GM10847 (cell line): ENCODE measurements around the gene NACA.

ENCODE experiments used
- POLR2A ChIP-seq: IDR thresholded peaks from 2 replicates; pipeline ENCODE4 v1.6.1; 2011; ENCODE audit not compliant: insufficient read length; ENCODE audit errors: extremely low read depth

The NACA gene

DNA sequence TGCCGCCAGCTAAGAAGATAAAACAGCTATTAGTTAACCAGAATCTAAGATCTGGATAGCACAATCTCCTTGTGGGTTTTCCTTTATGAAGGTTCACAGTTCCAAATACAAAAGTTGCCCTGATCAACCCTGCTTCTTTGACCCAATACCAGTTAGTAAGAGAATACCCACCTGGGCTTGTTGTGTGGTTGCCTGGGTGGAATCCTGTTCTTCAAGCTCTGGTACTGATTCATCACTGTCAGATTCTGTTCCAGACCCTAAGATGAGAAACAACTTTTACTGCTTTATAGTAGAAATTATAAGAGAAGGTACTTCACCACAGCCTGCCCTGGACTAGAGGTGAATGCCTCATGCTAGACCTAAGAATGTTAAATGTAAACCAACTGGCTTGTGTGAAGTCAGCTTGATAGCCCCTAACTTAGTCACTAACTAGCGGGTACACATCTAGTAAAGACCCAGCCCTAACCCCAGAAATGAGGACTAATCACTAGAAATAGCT, 10.6 kb downstream of the NACA start:
- TF ChIP-seq POLR2A = no peak

DNA sequence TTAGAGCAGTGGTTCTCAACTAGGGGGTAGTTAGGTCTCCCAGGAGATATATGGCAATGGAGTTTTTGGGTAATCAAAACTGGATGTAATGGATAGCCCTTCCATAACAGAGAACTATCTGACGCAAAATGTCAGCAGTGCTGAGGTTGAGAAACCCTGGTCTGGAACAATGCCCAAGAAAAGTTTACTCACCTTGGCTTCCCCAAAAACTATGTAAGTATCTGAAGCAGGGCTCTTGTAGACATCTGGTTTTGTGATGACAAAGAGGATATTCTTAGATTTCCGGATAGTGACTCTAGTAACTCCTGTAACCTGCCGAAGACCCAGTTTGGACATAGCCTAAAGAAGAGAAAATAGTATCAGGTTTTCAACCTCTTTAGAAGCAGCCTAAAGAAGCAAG, 11.8 kb downstream of the NACA start:
- TF ChIP-seq POLR2A = no peak

DNA sequence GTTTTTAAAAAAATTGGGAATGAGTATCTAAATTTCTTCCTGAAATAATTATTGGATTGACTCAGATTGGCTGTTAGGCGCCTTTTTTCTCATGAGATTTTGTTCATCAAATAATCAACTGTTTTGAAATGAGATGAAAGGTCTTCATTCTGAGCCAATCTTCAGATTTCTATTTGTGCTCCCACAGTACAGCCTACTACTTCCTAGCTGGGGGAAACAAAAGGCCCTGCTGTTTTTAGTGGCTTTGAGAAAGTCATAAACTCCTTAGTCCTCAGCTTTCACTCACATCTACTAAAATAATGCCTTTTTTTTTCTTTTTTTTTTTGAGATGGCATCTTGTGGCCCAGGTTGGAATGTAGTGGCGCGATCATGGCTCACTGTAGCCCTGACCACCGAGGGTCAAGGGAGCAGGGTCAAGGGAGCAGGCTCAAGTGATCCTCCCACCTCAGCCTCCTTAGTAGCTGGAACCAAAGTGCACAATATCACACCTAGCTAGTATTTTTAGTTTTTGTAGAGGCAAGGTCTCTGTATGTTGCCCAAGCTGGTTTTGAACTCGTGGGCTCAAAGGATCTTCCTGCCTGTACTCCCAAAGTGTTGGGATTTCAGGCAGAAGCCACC, 15.2 kb downstream of the NACA start:
- TF ChIP-seq POLR2A = no peak

DNA sequence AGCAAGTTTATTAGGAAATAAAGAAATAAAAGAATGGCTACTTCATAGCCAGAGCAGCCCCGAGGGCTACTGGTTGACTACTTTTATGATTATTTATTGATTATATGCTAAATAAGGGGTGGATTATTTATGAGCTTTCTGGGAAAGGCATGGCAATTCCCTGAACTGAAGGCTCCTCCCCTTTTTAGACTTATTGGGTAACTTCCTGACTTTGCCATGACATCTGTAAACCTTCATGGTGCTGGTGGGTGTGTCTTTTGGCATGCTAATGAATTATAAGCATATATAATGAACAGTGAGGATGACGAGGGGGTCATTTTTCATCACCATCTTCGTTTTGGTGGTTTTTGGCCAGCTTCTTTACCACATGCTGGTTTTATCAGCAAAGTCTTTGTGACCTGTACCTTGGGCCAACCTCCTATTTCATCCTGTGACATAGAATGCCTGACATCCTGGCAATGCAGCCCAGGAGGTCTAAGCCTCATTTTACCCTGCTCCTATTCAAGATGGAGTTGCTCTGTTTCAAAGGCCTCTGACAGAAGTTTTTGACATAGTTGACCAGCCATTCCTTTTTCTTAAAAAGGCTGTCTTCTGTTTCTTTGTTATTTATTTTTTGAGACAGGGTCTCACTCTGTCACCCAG, 26.0 kb downstream of the NACA start:
- no peak for TF ChIP-seq POLR2A

DNA sequence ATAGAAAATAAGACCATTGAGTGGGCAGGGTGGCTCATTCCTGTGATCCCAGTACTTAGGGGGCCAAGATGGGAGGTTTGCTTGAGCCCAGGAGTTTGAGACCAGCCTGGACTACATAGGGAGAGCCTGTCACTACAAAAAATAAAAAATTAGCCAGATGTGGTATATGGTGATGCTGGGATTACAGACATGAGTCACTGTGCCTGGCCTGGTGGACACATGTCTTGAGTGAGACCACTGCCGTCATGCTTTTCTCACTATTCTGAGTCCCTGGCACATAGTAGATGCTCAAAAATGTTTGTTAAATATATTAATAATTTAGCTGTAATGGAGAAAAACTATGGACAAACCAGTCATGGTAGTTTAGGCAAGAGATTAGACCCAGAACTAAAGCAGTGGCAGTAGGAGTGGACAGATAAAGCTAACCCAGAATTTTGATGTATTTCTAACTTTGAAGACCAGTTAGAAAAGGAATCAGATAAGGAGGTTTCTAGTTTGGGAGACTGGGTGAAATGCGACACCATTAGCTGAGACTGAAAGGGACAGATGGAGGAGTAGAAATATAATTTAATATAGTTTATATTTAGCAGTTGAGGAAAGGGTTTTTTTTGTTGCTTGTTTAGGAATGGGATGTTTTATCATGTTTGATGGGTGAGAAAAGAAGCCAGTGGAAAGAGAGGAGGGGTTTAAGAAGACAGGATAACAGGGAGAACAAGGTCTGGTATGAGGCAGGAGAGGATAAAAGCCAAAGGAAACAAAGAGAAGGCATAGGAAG, 29.6 kb downstream of the NACA start:
- TF ChIP-seq POLR2A = no peak

DNA sequence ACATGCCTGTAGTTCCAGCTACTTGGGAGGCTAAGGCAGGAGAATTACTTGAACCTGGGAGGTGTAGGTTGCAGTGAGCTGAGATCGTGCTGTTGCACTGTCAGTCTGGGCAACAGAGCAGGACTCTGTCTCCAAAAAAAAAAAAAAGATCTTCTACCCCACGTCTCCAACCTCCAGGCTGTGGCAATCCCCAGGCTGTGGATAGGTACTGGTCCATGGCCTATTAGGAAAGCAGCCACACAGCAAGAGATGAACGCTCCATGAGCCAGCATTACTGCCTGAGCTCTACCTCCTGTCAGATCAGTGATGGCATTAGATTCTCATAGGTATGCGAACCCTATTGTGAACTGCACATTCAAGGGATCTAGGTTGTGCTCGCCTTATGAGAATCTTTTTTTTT, 30.9 kb downstream of the NACA start:
- TF ChIP-seq POLR2A = no peak

DNA sequence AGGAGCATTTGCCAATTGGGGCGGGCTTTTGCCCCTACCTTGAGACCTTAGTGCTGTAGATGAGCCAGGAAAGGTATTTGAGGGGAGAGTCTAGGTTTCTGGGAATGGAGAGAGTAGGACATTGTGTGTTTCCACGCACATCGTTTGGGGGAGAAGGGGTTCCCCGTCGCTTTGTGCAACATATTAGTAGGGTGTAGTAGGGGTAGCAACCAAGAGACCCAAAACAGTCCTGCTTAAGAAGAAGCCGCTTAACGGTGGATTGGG, 36.3 kb downstream of the NACA start:
- no peak for TF ChIP-seq POLR2A

DNA sequence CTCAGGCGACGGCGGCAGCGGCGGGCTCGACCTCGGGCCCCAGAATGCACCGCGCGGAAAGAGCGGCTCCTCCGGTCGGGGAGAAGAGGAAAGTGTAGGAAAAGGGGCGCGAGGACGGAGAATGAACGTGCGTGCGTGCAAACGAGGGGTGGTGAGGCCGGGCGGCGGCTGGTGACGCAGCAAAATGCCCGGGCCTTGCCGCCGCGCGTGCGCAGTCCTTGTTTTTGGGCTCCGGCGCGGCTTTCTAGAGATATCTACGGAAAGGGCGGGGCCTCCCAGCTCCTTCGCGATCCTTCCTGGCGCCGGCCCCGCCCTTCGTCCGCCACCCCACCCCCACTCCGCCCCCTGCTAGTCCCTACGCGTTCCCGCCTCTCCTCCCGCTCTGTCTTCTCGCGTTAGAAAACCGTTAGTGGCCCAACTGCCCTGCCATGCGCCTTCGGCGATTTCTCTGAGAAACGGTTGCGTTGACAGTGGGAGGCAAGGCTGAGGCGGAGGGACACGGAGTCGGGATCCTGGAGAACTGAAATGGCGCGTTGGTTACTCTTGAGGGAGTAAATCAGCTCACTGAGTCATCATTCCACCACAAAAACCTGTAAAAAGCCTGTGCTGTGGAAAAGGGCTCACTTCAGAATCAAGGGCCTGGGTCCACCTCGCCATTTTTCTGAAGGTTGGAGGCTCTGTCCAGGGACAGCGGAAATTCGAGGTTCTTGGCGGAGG, 36.8 kb downstream of the NACA start, which contains the start of gene PTGES3:
Gene PTGES3 (minus strand): TSS at position 156 of the 717 bp plus-strand sequence. CDS start 285 bp downstream, outside the sequence.
- peak; percentile 93 for TF ChIP-seq POLR2A

DNA sequence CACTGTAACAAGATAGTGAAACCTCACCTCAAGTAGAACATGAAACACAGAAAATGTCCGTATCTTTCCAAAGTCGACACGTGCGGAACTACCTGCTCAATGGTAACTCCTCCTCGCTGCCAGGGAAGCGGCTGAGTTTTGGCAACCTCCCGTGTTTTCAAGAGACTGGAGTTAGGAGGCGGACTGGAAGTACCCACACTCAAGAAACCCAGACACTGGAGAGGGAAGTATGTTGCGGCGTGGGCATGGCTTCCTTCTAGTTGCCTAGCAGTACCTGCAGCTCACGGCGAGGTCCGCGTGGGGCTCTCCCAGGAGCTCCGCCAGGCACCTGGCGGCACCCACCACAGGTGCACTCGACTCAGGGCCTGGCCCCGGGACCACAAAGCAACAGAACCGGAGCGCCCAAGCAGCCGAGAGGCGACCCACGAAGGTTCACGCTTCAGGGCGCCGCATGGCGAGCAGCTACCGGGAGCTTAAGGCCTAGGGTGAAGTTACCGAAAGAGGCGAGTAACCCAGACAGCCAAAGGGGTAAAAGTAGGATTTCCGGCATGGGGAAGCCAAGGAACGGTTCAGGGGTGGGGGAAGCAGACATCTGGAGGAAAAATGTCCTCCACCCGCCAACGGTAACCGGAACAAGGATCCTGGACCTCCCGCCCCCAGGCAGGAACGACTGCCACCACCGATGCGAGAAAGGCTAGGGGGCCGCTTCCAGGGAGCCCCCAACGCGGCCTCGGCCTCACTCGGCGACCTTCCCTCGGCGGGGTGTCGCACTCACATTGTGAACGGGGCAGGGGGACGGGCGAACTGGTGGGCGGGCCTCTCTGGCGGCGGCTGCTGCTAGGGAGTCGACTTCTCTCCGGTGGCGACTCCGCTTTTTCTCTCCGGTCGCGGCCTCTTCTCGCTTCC, 37.6 kb downstream of the NACA start:
- TF ChIP-seq POLR2A = no peak

DNA sequence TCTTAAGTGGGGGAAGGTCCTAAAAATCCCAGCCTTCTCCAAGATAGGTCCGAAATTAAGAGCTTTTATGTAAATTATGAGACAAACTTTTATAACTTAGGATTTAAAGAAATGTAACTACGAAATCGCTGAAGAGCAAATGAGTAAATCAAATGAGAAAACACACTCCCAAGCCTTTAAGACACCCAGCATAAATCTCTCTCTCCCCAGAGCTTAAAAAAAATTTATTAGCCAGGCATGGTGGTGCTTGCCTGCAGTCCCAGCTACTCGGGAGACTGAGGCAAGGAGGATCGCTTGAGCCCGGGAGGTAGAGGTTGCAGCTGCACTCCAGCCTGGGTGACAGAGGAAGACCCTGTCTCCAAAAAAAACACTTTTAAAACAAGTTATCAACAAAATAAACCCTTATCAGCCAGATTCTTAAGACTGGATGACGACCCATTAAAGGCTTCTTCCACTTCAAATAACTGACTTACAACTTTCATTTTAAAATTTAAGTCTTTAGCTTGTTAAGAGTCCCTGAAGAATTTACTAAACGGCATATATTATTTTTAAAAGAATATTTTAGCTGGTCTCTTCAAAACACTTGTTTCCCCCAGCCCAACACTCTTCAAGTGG, 40.2 kb downstream of the NACA start:
- no peak for TF ChIP-seq POLR2A

DNA sequence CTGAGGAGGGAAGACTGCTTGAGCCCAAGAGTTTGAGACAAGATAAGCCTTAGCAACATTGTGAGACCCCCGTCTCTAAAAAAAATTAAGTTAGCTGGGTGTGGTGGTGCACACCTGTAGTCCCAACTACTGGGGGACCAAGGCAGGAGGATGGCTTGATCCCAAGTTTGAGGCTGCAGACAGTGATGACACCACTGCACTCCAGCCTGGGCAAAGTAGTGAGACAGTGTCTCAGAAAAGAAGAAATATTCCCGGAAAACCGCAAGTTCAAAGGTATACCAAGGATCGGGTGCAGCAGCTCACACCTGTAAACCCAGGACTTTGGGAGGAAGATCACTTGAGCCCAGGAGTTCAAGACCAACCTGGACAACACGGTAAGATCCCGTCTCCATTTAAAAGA, 42.8 kb downstream of the NACA start:
- no peak for TF ChIP-seq POLR2A

DNA sequence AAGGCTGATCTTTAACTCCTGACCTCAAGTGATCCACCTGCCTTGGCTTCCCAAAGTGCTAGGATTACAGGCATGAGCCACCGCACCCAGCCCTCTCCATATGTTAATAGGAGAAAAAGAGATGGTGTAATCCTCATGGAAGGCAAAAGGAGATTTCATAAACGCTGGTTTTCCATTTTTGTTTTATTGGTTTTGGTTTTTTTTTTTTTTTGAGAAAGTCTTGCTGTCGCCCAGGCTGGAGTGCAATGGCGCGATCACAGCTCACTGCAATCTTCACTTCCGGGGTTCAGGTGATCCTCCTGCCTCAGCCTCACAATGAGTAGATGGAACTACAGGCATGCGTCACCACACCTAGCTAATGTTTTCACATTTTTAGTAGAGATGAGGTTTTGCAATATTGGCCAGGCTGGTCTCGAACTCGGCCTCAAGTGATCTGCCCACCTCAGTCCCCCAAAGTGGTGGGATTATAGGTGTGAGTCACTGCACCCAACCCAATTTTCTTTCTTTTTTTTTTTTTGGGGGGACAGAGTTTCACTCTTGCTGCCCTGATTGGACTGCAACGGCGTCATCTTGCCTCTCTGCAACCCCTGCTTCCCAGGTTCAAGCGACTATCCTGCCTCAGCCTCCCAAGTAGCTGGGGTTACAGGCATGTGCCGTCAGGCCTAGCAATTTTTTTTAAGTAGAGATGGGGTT, 45.1 kb downstream of the NACA start:
- TF ChIP-seq POLR2A = no peak

DNA sequence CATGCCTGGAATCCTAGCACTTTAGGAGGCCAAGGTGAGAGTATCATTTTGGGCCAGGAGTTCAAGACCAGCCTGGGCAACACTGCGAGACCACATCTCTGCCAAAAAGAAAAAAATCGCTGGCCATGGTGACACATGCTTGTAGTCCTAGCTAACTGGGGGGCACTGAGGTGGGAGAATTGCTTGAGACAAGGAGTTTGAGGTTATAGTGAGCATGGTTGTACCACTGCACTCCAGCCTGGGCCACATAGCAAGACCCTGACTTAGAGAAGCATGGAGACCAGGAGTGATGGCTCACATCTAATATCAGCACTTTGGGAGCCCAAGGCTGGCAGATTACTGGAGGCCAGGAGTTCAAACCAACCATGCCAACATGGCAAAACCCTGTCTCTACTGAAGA, 46.2 kb downstream of the NACA start:
- no peak for TF ChIP-seq POLR2A

DNA sequence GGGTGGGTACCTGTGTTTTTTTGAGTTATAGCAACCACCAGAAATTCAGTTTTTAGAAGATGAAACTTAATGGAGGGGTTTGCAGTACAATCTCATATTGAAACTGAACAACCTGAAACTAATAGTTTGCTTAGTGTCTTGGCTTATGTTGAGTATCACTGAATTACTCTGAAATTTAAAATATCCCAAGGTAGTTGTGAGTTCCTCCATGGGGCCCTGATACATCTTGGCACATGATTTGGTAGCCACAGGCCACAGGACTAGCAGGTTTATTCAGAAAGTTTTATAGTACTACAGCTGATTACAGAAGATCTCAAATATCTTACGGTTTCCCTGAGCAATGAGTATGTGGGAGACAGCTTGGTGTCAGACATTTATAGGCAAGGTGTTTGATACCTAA, 47.4 kb downstream of the NACA start:
- no peak for TF ChIP-seq POLR2A
